Measurements from ENCODE around the gene HTR3B.

HTR3B gene

DNA sequence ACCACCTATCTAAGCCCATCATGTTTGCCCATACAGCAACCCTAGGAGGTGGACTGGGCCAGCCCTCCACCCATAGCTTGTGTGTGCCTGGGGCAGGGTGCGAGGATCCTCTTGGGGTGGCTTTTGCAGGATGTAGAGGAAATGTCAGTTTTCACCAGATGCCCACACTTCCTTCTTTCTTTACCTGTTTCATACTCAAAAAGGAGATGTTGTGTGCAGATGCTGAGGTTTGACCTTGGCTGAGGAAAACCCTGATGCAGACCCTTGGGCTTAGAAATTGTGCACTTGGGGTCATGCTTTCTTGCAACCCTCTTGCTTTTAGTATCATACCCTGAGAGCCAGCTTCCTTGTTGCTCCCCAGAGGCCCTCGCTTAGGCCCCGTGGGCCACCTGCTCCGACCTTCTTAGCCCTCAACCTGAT, 72.5 kb downstream of the HTR3B start:
- FAIRE-seq (no peak), DNase-seq (ENCODE audit: insufficient read length, low spot score) (no peak)
- TF ChIP-seq, protein P1, sequence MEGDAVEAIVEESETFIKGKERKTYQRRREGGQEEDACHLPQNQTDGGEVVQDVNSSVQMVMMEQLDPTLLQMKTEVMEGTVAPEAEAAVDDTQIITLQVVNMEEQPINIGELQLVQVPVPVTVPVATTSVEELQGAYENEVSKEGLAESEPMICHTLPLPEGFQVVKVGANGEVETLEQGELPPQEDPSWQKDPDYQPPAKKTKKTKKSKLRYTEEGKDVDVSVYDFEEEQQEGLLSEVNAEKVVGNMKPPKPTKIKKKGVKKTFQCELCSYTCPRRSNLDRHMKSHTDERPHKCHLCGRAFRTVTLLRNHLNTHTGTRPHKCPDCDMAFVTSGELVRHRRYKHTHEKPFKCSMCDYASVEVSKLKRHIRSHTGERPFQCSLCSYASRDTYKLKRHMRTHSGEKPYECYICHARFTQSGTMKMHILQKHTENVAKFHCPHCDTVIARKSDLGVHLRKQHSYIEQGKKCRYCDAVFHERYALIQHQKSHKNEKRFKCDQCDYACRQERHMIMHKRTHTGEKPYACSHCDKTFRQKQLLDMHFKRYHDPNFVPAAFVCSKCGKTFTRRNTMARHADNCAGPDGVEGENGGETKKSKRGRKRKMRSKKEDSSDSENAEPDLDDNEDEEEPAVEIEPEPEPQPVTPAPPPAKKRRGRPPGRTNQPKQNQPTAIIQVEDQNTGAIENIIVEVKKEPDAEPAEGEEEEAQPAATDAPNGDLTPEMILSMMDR (IDR thresholded peaks at IDR 0.05; ENCODE audit: insufficient read depth, missing control alignments): no peak

DNA sequence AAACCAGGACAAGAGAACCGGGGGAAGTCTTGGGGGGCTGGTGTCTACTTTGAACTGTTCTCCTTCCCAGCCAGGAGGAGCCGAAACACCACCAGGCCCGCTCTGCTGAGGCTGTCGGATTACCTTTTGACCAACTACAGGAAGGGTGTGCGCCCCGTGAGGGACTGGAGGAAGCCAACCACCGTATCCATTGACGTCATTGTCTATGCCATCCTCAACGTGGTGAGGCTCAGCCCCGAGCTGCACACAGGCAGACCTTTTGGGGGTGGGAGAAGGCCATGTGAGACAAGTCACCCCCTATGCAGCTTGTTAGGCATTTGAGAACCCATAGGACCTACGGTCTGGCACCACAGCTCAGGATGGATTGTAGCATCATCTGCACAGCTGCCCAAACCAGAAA, 73.1 kb downstream of the HTR3B start:
- FAIRE-seq: no peak
- DNase-seq (ENCODE audit: insufficient read length, low spot score): no peak
- TF ChIP-seq, protein P1 (IDR thresholded peaks at IDR 0.05; ENCODE audit: insufficient read depth, missing control alignments): no peak

DNA sequence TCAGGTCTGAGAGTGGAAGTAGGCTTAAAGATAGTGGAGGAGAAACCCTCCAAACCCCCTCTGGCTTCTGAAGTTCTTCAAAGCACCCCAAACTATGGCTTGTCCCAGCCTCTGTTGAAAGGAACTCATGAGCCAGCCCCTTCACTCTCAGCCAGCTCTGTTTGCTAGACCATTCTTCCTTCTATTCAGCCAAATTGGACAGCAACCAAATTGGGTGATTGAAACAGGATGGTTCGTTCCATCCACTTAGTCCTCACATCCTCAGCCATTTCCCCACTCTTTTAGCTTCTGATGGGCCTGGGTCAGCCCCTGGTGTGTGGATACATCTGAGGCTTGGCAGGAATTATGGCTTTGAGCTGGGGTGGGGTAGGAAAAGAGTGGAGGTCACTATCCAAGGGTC, 74.8 kb downstream of the HTR3B start:
- DNase-seq (ENCODE audit: insufficient read length, low spot score) (no peak), FAIRE-seq (no peak)
- TF ChIP-seq, protein P1 (IDR thresholded peaks at IDR 0.05; ENCODE audit: insufficient read depth, missing control alignments): no peak

DNA sequence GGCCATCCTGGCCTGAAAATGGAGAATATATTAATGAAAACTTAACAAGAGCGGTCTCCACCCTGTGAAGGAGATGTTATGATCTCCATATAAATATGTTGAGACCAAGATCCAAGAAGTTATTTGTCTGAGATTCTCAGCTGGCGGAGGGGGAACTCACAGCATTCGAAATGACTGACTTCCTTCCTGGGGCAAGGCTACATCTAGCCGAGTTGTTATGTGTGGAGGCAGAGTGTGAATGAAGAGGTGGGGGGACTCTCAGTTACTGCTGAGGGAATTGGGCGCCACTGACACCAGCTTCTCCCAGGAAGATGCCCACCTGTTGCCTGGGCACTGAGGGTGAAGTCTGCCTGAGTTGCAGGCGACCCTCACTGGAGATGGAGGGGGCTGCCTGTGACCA, 76.2 kb downstream of the HTR3B start:
- FAIRE-seq: no peak
- TF ChIP-seq, protein P1 (IDR thresholded peaks at IDR 0.05; ENCODE audit: insufficient read depth, missing control alignments): no peak
- no peak for DNase-seq (ENCODE audit: insufficient read length, low spot score)

DNA sequence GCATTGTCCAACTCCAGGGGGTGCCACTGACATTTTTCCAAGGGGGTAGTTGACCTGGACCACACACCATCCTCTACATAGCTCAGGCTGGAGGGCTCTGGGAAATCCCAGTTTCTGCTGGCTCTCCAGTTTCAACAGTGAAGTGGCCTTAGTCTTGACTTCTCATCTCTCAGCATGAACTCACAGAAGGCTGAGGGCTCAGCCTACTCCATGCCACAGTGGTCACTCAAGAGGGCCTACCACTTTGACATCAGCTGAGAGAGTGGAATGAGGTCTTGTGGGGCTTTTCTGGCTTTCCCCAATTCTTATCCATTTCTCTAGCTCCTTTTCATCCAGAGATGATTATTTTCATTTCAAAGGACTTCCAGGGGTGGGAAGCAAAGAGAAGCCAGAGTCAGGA, 77.7 kb downstream of the HTR3B start:
- TF ChIP-seq, protein P1 (IDR thresholded peaks at IDR 0.05; ENCODE audit: insufficient read depth, missing control alignments): no peak
- DNase-seq (ENCODE audit: insufficient read length, low spot score) (no peak), FAIRE-seq (no peak)

DNA sequence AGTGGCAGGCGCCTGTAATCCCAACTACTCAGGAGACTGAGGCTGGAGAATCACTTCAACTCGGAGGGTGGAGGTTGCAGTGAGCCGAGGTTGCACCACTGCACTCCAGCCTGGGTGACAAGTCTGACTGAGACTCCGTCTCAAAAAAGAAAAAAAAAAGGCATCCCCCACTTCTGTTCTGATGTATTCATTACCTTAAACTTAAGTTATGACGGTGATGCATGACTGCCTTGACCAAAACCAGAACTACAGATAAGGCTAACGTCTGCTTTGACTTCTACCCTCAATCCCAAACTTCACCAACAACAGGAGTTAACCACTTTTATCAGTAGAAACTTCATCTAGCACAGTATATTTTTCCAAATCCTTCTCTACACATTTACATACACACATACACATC, 80.2 kb downstream of the HTR3B start:
- DNase-seq (ENCODE audit: insufficient read length, low spot score): no peak
- TF ChIP-seq, protein P1 (IDR thresholded peaks at IDR 0.05; ENCODE audit: insufficient read depth, missing control alignments): no peak
- no peak for FAIRE-seq

DNA sequence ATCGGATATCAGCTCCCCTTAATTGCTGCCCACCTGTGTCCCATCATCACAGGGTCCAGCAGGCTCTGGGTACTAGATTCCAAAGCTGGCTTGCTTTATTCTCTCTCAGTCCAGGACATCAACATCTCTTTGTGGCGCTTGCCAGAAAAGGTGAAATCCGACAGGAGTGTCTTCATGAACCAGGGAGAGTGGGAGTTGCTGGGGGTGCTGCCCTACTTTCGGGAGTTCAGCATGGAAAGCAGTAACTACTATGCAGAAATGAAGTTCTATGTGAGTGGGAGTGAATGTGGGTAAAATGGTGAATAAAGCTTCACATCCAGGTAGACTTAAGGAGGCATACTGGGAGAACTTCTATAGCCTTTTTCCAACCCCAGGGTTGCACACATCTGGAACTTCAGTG, 81.3 kb downstream of the HTR3B start:
- FAIRE-seq (no peak), DNase-seq (ENCODE audit: insufficient read length, low spot score) (no peak)
- TF ChIP-seq, protein P1 (IDR thresholded peaks at IDR 0.05; ENCODE audit: insufficient read depth, missing control alignments): no peak
